HUES48 (cell line): ENCODE data around the gene CHST15.
"Not testable (repeated sequence)": the region's sequence is repeated elsewhere in the genome, so short reads cannot be mapped to it uniquely, and the experiment has no call there.

Experiments used
- H3K27ac ChIP-seq: one replicate; pipeline ENCODE4 v1.7.0; 2013; ENCODE audit warnings: low read depth, low read length, inconsistent platforms
- H3K27me3 ChIP-seq: 2 replicates; pipeline ENCODE4 v1.6.1; 2013; ENCODE audit warnings: mild to moderate bottlenecking, low read length; ENCODE audit not compliant: control insufficient read depth, insufficient read depth
- H3K36me3 ChIP-seq: 2 replicates; pipeline ENCODE4 v1.6.1; 2013; ENCODE audit warnings: low read length; ENCODE audit not compliant: control insufficient read depth, insufficient read depth
- H3K4me1 ChIP-seq: 2 replicates; pipeline ENCODE4 v1.6.1; 2013; ENCODE audit warnings: mild to moderate bottlenecking, low read length; ENCODE audit not compliant: control insufficient read depth, insufficient read depth
- H3K4me3 ChIP-seq: 2 replicates; pipeline ENCODE4 v1.5.1; 2013; ENCODE audit warnings: mild to moderate bottlenecking, low read depth, low read length
- H3K9ac ChIP-seq: 2 replicates; pipeline ENCODE4 v1.6.1; 2013; ENCODE audit warnings: mild to moderate bottlenecking, low read depth, low read length, moderate library complexity
- H3K9me3 ChIP-seq: 2 replicates; pipeline ENCODE4 v1.6.1; 2013; ENCODE audit warnings: low read length; ENCODE audit not compliant: control insufficient read depth, insufficient read depth

The CHST15 gene

DNA sequence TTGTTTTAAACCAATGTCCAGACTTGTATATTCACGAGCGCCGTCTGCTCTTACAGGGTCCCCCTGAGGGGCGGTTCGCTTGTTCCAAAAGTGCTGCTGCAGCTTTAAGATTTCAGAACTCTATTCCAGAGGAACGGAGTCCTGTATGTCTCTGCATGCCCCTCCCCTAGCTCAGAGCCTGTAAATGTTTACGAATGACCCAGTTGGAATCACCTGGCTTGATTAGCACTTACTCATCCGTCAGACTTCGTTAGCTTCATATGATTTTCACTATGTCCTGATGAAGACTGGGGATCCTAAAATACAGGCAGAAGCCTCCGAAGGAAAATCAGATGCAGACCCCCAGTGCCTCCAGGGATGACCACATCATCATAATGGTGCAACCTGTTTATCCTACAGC is 4.5 kb upstream of the CHST15 start:
- H3K9ac ChIP-seq: no peak overlapping the region
- no peak overlapping the region for H3K27ac ChIP-seq
- peaks cover 9% of the 10 kb centered on the region for H3K27me3 ChIP-seq
- no peak overlapping the region for H3K4me3 ChIP-seq
- 0 out of 2 replicates have a peak, but pooled peaks cover 4% of the 10 kb centered on the region for H3K9me3 ChIP-seq
- peaks cover 4% of the 10 kb centered on the region; the same call in 1 of the 2 replicates for H3K4me1 ChIP-seq
- no peaks in the 10 kb centered on the region for H3K36me3 ChIP-seq

DNA sequence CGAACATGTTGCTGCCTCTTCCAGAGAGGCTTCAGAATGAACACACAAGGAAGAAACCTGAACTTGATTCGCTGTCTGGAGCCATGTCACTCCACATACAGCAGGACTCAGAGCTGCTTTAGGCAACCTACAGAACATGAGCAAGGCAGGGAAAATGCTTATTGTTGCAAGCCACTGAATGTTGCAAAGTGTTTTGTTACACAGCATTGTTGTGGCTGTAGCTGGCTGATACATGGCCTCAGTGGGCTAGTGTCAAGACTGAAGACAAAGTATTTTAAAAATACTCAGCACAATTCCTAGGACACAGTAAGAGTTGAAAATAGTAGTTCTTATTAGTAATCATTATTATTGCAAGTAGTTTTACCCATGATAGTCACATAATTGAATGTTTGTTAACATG is 3.1 kb upstream of the CHST15 start:
- Histone ChIP-seq H3K4me1 (peaks cover 5% of the 10 kb centered on the region; the same call in 1 of the 2 replicates), H3K27me3 (peaks cover 15% of the 10 kb centered on the region), H3K27ac (no peak overlapping the region), H3K36me3 (no peaks in the 10 kb centered on the region), H3K4me3 (no peak overlapping the region), H3K9me3 (0 out of 2 replicates have a peak, but pooled peaks cover 4% of the 10 kb centered on the region), H3K9ac (no peak overlapping the region)

DNA sequence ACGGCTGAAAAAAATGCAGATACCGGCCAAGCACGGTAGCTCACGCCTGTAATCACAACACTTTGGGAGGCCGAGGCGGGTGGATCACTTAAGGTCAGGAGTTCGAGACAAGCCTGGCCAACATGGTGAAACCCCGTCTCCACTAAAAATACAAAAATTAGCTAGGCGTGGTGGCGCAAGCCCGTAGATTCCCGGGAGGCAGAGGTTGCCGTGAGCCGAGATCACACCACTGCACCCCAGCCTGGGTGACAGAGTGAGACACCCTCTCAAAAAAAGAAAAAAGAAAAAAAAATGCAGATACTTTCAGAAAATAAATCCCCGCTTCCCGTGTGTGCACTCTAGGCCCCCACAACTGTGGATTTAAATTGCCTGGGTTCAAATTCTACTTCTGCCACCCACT is 2.4 kb upstream of the CHST15 start:
- Histone ChIP-seq H3K27me3 (peaks cover 22% of the 10 kb centered on the region), H3K4me1 (peaks cover 12% of the 10 kb centered on the region; the same call in 1 of the 2 replicates)
- H3K4me3 ChIP-seq, H3K36me3 ChIP-seq, H3K9ac ChIP-seq, H3K27ac ChIP-seq, H3K9me3 ChIP-seq: not testable (repeated sequence)

DNA sequence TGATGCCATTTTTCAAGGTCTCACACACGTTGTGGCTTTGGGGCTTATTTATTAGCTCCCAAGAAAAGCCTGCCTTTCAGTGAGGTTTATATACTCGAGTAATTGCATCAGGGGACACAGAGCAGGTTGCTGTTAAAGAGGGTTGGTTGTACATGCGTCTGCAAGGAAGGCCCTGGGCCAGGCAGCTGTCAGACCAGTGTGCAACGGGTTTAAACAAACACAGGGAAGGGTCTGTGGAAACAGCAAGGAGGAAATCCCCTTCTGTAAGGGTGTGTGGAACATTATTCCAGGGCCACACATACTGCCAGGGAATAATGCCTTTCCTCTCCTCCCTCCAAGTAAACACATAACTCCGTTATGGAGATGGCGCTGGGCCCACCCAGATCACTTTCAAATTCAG is 1.7 kb upstream of the CHST15 start:
- no peak overlapping the region for H3K27ac ChIP-seq
- peaks cover 29% of the 10 kb centered on the region for H3K27me3 ChIP-seq
- H3K36me3 ChIP-seq: no peaks in the 10 kb centered on the region
- 0 out of 2 replicates have a peak, but pooled peaks cover 3% of the 10 kb centered on the region for H3K9me3 ChIP-seq
- peaks cover 13% of the 10 kb centered on the region; the same call in 1 of the 2 replicates for H3K4me1 ChIP-seq
- H3K9ac ChIP-seq: no peak overlapping the region
- no peak overlapping the region for H3K4me3 ChIP-seq

DNA sequence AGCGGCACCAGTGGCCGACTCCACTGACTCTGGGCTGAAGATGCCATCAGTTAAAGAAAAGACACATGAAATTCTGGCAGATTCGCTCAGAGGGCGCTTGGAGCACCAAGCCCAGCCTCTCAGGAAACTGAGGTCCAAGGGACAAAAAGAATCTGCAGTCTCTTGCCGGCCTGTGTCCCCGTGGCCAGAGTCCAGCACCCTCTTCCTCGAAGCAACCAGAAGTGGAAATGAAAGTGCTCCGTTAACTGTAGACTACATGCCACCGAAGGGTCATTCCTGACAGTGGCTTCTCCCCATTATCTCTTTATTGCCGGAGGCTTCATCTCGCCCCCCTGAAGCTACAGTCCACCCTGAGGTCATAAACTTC is 1.0 kb upstream of the CHST15 start:
- peak overlapping the region; percentile 74; the same call in 1 of the 2 replicates for H3K4me3 ChIP-seq
- no peaks in the 10 kb centered on the region for H3K36me3 ChIP-seq
- no peaks in the 10 kb centered on the region for H3K9me3 ChIP-seq
- peaks cover 13% of the 10 kb centered on the region; the same call in 1 of the 2 replicates for H3K4me1 ChIP-seq
- no peak overlapping the region for H3K9ac ChIP-seq
- no peak overlapping the region for H3K27ac ChIP-seq
- H3K27me3 ChIP-seq: peaks cover 32% of the 10 kb centered on the region

DNA sequence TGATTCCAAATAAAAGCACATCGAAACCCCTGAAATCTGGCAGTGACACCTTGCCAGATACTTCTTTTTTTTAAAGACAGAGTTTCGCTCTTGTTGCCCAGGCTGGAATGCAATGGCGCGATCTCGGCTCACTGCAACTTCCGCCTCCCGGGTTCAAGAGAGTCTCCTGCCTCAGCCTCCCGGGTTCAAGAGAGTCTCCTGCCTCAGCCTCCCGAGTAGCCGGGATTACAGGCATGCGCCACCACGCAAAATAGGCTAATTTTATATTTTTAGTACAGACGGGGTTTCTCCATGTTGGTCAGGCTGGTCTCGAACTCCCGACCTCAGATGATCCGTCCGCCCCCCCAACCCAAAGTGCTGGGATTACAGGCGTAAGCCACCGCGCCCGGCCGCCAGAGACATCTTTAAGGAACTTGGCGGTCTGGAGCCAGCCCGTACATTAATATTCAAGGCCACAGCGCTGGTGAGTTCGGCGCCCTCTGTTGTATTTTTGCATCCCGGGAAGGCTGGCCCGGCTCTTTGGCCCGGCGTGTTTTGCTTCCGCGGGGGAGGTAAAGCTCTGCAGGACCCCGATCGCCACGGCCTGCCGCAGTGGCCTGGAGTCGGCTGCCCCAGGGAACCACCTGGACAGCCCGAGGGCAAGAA is 498 bp upstream of the CHST15 start:
- Histone ChIP-seq H3K27me3 (peaks cover 32% of the 10 kb centered on the region), H3K4me1 (peaks cover 13% of the 10 kb centered on the region; the same call in 1 of the 2 replicates), H3K4me3 (peak overlapping the region; percentile 74)
- not testable (repeated sequence) for H3K9ac ChIP-seq, H3K27ac ChIP-seq, H3K36me3 ChIP-seq, H3K9me3 ChIP-seq

DNA sequence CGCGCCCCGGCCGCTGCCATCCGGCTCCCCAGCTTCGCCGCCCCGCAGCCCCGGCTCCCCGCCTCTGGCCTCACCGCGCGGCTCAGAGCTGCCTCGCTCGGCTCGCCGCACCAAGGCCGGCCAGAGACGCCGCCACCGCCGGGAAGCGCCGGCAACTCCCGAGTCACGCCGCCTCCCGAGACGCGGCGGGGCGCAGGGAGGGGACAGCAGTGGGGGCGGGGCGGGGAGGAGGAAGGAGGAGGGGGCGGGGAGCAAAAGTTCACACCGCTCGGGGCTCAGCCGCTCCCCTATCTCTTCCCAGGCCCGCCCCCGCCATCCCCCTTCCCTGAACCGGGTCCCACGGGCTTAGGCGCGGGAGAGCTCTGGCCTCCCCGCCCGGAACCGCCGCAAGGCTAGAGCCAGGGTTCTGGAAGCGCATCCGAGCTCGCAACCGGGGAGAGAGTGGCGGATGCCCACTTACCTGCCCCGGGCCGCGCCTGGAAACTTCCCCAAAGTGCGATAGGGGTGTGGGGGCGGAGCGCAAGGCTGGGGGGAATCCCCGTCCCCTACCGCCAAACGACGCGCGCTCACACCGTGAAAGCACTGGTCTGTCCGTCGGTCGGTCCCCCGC is 1.0 kb downstream of the CHST15 start:
- H3K4me3 ChIP-seq: peak overlapping the region; percentile 74
- H3K27me3 ChIP-seq: peaks cover 32% of the 10 kb centered on the region
- H3K9me3 ChIP-seq: no peaks in the 10 kb centered on the region
- no peaks in the 10 kb centered on the region for H3K36me3 ChIP-seq
- H3K9ac ChIP-seq: peak overlapping the region; percentile 63; the same call in 1 of the 2 replicates
- peaks cover 13% of the 10 kb centered on the region; the same call in 1 of the 2 replicates for H3K4me1 ChIP-seq
- peak overlapping the region; percentile 55 for H3K27ac ChIP-seq

DNA sequence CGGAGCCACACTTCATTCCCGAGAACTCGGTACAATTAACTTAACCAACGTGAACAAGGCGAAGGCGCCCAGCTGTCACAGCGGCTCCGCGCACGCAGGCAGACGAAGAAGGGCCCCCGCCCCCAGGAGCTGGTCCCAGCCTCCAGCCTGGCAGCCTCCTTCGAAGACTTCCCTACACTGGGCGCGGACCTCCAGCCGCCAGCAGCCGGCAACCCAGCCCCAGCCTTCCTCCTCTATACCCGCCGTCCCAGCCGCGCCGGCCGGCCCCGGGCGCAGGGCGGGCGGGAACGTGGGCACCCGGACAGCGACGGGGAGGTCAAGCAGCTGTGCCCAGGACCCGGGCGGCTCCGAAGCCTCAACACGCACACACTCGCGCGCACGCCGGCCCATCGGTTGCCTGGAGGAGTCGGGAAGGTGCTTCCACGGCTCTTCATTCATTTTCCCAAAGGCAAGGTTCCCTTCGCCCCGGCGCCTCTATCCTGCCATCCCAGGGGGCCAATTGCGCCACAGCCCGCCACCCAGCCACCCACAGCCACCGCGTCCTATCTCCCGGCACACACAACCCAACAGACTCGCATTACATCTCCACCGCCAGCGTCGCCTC is 1.6 kb downstream of the CHST15 start:
- peak overlapping the region; percentile 65 for H3K4me3 ChIP-seq
- no peak overlapping the region for H3K27ac ChIP-seq
- no peaks in the 10 kb centered on the region for H3K9me3 ChIP-seq
- peaks cover 32% of the 10 kb centered on the region for H3K27me3 ChIP-seq
- H3K36me3 ChIP-seq: no peaks in the 10 kb centered on the region
- H3K9ac ChIP-seq: no peak overlapping the region
- H3K4me1 ChIP-seq: peaks cover 13% of the 10 kb centered on the region; the same call in 1 of the 2 replicates

DNA sequence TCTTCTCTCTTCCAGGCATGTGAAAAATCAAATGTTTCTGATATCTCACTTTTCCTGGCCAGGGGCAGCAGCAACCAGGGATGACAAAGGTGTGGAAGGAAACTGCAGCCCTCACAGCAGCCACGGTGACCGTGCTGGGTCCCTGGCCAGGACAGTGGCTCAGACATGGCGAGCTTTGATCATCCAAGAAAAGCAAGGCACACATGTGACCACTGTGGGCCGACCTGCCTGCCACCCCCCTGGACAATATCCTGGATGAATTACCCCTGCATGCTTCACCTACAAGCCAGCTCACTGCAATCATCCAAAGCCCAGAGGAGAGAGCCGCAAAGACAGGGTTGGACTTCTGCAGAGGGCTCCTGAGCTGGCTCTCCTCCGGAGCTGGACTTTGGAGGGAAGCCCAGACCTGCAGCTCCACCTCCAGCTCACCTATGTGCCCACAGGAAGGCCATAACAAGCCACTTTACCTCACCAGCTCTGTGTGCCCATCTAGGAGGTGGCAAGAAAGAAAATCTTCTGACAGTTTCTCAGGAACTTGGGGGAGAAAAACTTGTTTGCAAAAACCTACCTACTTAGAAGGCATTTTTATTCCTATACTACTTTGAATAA is 2.7 kb downstream of the CHST15 start:
- Histone ChIP-seq H3K4me3 (no peak overlapping the region), H3K27ac (no peak overlapping the region), H3K36me3 (no peaks in the 10 kb centered on the region), H3K9ac (no peak overlapping the region), H3K27me3 (peaks cover 32% of the 10 kb centered on the region), H3K4me1 (peaks cover 13% of the 10 kb centered on the region; the same call in 1 of the 2 replicates), H3K9me3 (no peaks in the 10 kb centered on the region)

DNA sequence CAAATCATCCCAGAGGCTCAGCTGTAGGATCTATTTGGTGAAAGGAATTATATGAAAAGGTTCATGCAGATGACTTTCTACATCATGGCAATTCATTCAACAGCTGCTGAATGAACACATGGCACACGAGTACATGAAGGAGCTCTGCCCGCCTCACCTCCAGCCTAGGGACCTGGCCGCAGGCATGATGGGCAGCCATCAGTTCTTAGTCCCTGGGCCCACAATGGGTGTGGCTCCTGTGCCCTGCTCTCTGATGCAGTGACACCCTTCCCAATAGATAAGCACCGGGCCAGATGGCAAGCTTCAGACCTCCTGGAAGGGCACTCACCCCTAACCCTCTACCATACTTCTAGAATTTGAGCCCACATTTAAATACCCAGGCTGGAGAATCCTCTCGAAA is 3.5 kb downstream of the CHST15 start:
- Histone ChIP-seq H3K27ac (no peak overlapping the region), H3K9me3 (no peaks in the 10 kb centered on the region), H3K4me3 (no peak overlapping the region), H3K36me3 (no peaks in the 10 kb centered on the region), H3K9ac (no peak overlapping the region), H3K27me3 (peaks cover 28% of the 10 kb centered on the region), H3K4me1 (peaks cover 13% of the 10 kb centered on the region; the same call in 1 of the 2 replicates)
